HG03457 (cell line): ENCODE data around the gene CXorf38.
"Not testable (repeated sequence)": the region's sequence is repeated elsewhere in the genome, so short reads cannot be mapped to it uniquely, and the experiment has no call there.

Source experiments
- ATAC-seq: cut with Tn5 transposase; IDR thresholded peaks from one replicate; pipeline ENCODE4 v1.9.1; 2021; ENCODE audit warnings: moderate number of reproducible peaks; ENCODE audit not compliant: unreplicated experiment

CXorf38 gene

DNA sequence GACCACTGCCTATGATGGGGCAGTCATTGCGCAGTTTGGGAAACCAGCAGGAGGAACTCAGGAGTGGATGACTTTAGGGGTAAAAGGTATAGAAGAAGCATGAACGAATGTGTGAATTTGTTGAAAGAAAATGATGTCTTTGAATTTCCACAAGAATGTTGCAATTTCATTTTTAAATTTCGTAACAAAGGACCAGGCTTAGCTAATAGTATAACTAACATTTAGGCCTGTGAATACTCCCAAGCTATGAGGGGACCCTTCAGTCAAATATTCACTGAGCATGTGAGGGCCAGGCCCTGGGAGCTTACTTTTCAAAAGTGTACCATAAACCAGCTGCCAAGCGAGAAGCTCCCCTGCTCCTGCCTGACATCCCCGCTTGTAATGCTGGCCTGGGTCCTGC is 18.9 kb downstream of the CXorf38 start:
- no peak for ATAC-seq

DNA sequence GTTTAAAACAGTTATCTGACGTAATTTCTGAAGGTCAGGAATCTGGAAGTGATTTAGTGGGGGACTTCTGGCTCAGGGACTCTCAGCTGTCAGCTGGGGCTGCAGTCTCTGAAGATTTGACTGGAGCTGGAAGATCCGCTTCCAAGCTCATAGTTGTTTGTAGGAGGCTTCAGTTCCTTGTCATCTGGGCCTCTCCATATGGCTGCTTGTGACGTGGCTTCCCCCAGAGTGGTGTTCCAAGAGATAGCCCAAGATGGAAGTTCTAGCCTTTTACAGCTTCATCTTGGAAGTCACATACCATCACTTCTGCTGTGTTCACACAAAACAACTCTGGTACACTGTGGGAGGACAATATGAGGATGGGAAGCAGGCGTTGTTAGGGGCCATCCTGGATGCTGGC is 22.1 kb downstream of the CXorf38 start:
- no peak for ATAC-seq

DNA sequence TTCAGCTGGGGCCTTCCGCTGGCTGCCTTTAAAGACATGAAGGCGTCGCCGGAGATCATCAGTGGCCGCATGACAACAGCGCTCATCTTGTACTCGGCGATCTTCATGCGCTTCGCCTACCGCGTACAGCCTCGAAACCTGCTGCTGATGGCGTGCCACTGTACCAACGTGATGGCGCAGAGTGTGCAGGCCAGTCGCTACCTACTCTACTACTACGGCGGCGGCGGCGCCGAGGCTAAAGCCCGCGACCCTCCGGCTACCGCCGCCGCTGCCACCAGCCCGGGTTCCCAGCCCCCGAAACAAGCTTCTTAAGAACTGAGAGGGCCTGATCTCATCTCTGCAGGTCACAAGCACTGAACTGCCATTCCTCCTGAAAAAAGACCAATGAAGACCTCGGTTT is 23.7 kb downstream of the CXorf38 start:
- ATAC-seq: no peak

DNA sequence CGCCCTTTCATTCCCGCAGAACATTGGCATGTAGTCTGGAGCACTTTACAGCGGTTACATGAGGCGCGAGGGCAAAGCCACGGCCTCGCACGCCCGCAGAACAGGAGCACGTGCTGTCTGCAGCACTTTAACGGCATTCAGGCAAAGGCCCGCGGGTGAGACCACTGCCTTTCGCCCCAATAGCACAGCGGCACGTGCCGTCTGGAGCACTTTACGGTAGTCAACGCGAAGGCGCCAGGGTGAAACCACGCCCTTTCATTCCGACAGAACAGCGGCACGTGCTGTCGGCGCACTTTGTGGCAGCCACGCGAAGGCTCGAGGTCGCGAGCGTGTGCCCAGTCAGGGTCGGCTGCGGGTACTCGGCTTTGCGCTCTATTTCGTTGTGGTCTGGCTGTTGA is 24.2 kb downstream of the CXorf38 start, which contains the start of gene MPC1L:
MPC1L (plus strand) TSS at position 290 of the 398 bp plus-strand sequence. CDS start 138 bp downstream, outside the sequence.
- no peak for ATAC-seq

DNA sequence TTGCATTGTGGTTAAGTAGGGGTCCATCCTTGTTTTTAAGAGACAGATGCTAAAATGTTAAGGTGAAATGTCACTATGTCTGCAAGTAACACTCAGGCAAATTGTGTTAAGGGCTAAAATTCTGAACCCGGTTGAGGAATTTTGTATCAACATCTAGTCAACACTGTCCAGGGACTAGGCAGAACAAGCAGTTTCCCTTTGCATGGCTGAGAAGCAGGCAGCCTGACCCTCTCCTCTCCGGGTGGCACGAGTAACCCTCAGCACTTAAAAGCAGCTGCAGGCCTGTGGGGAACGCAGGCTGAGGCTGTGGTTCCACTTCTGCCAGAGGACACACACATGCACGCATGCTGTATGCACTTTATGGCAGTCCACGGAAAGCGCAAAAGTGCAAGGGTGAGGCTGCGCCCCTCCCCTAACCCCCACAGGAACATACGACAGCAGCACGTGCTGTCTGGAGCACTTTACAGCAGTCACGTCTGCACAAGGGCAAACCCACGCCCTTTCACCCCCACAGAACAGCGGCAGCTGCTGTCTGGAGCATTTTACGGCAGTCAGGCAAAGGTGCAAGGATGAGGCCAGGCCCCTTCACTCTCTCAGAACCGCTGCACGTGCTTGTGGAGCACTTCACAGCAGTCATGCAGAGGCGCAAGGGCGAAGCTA is 24.8 kb downstream of the CXorf38 start:
- no peak for ATAC-seq

DNA sequence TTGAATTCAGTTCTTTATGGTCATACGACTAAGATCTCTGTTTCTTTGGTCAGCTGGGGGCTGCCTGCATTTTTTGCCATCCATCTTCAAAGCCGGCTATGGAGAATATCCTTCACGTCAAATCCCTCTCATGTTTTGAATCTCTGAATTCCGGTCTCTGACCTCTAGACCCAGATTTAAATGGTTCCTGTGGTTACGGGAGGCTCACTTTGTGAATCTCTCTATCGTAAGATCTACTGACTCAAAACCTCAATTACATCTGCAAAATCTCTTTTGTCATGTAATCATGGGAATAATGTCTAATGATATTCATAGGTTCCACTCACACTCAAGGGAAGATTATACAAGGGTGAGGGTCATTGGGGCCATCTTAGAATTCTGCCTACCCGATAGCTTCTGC is 29.8 kb downstream of the CXorf38 start:
- ATAC-seq: no peak

DNA sequence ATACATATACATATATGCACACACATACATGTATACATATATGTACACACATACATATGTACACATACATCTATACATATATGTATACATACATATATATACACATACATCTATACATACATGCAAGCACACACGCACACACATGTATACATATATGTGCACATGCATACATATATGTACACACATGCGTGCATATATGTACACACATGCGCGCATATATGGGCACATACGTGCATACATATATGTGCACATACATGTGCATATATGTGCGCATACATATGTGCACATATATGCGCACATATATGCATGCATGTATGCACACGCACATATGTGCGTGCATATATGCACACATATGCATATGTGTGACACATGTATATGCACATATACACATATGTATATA is 31.4 kb downstream of the CXorf38 start:
- no peak for ATAC-seq

DNA sequence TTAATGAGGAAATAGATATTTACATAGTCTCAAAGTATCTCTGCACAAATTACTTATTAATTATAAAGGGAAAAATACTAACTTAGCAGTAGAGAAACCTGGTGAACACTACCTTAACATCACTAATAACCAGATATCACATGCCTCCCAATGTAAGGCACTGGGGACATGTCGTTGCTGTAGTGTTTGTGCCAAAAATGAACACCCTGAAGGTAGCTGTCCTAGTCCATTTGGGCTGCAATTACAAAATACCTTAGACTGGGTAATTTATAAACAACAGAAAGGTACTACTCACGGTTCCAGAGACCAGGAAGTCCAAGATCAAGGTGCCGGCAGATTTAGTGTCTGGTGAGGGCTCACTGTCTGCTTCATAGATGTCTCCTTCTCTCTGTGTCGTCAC is 34.9 kb downstream of the CXorf38 start:
- ATAC-seq: no peak

DNA sequence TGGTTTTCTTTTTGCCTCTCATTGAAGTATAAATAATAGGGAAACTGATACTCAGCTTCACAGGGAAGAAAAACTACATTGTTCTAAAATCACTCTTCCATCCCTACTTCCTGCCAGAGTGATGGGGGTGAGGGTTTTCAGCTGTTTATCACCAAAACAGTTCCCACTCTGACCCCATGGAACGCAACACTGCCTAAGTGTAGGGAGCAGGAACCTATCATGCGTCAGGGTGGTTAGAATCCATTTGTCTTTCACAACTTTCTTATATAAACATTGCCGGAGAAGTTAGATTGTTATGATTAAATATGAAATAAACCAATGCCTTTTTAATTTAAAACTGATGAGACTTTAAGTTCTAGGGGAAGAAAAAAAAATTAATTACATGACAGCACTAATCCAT is 40.0 kb downstream of the CXorf38 start:
- ATAC-seq: no peak

DNA sequence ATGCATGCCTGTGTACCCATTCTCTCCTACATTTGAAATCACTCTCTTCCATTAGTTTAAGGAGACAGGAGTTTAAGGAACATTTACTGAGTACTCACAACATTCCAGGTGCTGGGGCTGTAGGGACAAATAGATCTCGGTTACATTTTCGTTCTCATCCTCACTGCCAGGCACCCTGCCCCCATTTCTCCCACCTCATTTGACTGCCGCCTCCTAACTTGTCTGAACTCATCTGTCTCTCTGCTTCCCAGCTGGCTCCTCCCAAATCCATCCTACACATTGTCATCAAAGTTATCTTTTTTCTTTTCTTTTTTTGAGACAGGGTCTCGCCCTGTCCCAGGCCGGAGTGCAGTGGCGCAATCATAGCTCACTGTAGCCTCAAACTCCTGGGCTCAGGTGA is 43.9 kb downstream of the CXorf38 start:
- no peak for ATAC-seq

DNA sequence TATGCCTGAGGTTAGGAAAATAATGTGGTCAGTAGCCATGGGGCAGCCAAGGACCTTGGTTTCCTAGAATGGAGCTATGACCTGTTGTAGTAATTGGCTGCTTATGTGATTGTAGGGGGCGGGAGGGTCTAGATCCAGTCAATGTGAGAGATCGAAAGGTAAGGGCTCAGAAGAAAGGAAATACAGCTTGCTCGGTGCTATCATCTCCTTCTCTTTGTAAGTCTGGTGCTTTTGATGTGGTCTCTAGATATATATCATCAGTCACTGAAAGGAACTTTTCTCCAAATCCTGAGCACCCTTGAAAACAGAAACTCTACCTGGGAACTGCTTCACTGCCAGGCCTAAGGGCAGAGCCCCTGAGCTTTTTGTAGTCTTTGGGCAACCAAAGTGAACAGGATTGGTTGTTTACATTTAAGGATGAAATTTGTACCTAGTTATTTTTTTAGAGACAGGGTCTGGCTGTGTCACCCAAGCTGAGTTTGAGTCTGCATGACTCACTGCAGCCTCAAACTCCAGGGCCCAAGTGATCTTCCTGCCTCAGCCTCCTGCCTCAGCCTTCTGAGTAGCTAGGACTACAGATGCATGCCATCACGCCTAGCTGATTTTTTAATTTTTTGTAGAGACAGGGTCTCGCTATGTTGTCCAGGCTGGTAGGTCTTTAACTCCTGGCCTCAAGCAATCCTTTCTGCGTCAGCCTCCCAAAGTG is 57.6 kb downstream of the CXorf38 start:
- ATAC-seq: not testable (repeated sequence)

DNA sequence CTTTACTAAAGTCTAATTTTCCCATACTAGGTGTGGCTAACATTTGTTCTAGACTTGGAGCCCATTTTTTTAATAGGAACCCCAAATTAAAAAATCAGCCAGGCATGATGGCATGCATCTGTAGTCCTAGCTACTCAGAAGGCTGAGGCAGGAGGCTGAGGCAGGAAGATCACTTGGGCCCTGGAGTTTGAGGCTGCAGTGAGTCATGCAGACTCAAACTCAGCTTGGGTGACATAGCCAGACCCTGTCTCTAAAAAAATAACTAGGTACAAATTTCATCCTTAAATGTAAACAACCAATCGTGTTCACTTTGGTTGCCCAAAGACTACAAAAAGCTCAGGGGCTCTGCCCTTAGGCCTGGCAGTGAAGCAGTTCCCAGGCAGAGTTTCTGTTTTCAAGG is 59.7 kb downstream of the CXorf38 start:
- ATAC-seq: not testable (repeated sequence)

DNA sequence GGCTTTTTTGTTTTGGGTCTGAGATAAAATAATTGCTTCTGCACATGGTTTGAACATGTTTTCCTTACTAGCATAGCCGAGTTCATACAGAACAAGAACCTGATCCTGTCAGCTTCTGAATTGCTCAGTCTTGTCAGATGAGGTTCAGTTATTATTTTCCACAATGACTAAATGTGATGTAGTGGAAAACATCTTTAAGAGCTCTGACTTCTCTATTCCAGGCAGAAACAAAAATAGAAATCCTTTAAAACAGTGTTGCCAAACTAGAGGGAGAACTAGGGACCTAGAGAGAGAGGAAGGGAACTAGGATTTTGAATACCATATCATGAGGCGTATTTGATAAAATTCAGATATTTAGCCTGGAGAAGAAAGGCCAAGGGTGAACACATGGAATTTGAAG is 64.5 kb downstream of the CXorf38 start:
- ATAC-seq: no peak

DNA sequence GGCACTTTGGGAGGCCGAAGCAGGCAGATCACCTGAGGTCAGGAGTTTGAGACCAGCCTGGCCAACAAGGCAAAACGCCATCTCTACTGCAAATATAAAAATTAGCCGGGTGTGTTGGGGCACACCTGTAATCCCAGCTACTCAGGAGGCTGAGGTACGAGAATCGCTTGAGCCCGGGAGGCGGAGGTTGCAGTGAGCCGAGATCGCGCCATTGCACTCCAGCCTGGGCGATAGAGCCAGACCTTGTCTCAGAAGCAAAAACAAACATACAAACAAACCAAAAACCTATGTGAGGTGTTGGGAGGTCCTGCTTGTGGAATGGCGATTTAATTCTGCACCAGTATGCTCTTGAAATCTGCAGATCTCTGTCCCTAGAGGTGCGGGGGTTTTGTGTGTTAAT is 65.2 kb downstream of the CXorf38 start:
- ATAC-seq: not testable (repeated sequence)

DNA sequence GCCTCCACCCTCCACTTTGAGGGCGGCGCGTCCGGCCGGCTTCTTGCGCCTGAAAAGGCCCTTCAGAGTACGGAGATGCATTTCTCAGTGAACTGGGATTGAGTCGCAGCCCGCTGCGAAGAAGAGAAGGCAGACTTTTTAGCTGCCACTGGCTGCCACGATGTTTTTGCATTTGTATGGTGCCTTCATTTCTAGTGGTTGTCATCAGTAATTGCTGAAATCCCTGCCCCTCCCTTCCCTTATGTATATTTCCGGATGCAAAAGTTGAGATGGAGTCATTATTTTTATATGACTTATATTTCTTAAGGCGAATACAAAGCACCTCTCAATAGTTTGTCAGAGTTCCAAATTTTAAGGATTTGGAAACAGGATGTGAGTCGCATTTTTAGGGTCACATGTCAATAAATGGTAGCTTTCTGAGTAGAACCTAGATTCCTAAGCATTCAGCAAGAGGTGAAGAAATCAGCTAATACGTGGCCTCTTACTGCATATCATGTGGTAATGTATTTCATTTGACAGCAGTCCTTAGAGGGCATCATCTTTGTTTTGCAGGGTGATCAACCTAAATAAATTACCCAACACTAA is 65.9 kb downstream of the CXorf38 start:
- ATAC-seq: no peak

DNA sequence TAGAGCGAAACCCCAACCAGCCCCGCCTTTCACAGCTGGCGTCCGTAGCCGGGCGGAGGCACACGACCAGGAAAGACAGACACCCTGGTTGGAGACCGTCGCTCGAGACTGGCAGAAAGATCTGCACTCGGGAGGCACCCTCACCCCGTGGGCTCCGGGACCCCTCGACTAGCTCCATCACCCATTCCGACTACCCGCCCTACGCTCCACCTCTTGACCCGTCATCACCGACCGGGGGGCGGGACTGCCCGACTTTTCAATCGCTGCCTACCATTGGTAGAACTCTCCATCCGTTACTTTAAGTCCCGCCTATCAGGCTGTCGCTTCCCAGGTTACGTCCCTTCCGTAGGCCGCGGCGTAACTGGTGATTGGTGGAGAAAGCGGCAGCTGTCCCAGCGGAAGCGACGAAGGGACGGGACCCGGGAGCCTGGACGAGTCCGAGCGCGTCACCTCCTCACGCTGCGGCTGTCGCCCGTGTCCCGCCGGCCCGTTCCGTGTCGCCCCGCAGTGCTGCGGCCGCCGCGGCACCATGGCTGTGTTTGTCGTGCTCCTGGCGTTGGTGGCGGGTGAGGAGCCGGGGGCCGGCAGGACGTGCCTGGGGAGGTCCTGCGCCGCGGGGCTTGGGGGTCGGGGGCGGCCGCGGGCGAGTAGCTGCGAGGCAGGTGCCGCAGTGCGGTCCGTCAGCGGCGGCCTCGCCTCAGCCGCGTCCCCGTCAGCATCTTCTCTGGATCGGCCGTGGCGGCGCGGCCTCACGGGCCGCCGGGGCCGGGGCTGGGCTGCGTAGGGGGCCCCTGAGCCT is 66.6 kb downstream of the CXorf38 start, which contains the start of gene ATP6AP2:
ATP6AP2 (plus strand) TSS at position 434 of the 799 bp plus-strand sequence; CDS start at position 530, 96 bp downstream.
- peak; percentile 92 for ATAC-seq

DNA sequence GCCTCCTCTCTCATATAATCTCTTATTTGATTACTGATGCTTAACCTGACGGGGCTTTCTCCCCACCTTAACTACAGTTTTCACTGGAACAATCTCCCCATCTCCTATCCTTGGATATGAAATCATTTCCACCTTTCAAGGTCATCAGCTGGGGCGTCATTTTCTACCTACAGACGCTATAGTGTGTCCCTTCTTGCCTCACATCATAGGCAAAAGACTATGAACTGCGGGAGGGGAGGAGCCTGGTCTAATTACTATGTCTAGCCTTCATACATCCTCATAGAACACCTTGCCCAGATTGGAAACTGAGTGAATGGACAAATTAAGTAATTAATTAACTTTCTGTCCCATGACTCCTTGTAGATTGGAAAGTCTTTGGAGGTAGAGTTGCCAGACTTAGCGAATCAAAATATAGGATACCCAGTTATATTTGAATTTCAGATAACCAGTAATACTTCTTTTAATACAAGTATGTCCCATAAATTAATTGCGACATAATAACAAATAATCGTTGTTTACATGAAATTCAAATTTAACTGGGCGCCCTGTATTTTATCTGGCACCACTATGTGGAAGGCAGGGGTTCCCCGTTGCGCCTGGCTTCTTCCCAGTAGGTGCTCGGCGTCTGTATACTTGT is 67.3 kb downstream of the CXorf38 start:
- peak; percentile 36 for ATAC-seq

DNA sequence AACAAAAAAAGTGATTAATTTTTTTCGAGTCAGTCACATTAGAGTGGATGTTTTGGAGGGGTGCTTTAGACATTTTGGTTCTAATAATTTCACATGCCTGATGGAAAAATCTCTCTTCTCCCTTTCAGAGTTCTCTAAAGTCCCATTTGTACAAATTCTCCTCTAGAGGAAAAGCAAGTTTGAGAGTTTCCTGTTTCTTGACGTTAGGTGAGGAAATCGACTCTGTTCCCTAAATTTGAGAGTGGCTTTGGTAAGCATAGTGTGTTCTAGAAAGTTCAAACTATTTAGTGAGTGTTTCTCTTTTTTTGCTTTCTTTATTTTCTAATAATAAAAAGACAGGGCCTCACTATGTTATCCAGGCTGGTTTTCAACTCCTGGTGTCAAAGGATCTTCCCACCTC is 68.2 kb downstream of the CXorf38 start:
- no peak for ATAC-seq

DNA sequence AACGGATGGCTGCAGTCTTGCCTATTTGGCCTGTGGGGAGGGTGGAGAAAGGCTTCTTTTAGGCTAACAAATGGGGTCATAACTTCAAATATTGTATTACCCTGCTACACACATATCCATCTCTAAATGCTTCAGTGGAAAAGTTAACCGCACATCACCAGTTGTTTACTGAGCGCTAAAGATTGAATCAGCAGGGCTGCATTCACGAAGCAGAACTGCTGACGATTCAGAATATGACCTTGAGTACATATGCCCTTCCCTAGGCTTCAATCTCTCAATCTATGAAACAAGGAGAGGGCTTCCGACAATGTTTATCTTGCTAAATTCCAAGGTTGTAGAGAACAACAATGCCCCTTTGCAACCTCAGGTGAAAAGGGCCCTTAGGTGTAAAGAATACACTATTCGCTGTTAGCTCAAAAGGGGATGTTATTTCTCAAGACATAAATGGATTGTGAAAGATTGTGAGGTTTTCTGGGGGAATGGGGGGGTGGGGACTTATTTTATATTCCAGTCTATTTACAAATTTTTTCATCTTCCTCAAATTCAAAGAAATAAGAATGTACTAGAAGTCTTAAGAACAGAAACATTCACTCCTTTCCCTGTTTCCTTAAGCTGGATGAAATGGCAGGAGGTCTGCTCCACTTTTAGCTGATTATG is 69.2 kb downstream of the CXorf38 start:
- no peak for ATAC-seq
